Muscle of leg (tissue), 11 donors: ENCODE results near the gene CASZ1. TPM values are rescaled to one million over a fixed set of nuclear protein-coding genes. Genes with fewer than 3 reads are reported as not detected.

Experiments used
- DNase-seq: peaks from one replicate; pipeline ENCODE4 v3.0.0; 2013
- H3K27ac ChIP-seq: one replicate; pipeline ENCODE4 v1.5.1; 2013; ENCODE audit warnings: mild to moderate bottlenecking, low read length, control low read depth
- H3K27me3 ChIP-seq: one replicate; pipeline ENCODE4 v1.6.1; 2013; ENCODE audit warnings: low read length; ENCODE audit not compliant: control insufficient read depth, insufficient read depth
- H3K36me3 ChIP-seq: one replicate; pipeline ENCODE4 v1.6.1; 2013; ENCODE audit warnings: low read length; ENCODE audit not compliant: control insufficient read depth, insufficient read depth
- H3K4me1 ChIP-seq: one replicate; pipeline ENCODE4 v1.6.1; 2013; ENCODE audit warnings: low read length; ENCODE audit not compliant: control insufficient read depth, insufficient read depth
- H3K4me3 ChIP-seq: one replicate; pipeline ENCODE4 v1.5.1; 2013; ENCODE audit warnings: low read length, control low read depth
- H3K9me3 ChIP-seq: replicated peaks from 2 replicates; pipeline ENCODE4 v1.6.1; 2013; ENCODE audit warnings: low read depth, low read length; ENCODE audit not compliant: control insufficient read depth
- WGBS: methylation state at CpG from one replicate; pipeline ENCODE4 v1.1.5; 2013; ENCODE audit warnings: missing lambda C conversion rate; ENCODE audit not compliant: insufficient coverage; 5-methylcytosine and 5-hydroxymethylcytosine counted together
- polyA plus RNA-seq, 8 donors: library from polyadenylated mRNA; unstranded; fragments of 120-200 nt; gene quantifications; one replicate each; pipeline versions ENCODE4 v1.2.1 to v1.2.3, GENCODE V29; 2013; ENCODE audit warnings: inconsistent platforms in 1 of 8, low replicate concordance in 1 of 8; ENCODE audit not compliant: insufficient read length in 8 of 8, insufficient read depth in 1 of 8
- total RNA-seq: library from RNA; stranded (reverse); fragments of 120-200 nt; gene quantifications from one replicate; pipeline ENCODE4 v1.2.4, GENCODE V29; 2013

Gene CASZ1
- total and polyA plus RNA-seq, 9 donors = 30.8 to 68.4 (median 45.3) TPM

DNA sequence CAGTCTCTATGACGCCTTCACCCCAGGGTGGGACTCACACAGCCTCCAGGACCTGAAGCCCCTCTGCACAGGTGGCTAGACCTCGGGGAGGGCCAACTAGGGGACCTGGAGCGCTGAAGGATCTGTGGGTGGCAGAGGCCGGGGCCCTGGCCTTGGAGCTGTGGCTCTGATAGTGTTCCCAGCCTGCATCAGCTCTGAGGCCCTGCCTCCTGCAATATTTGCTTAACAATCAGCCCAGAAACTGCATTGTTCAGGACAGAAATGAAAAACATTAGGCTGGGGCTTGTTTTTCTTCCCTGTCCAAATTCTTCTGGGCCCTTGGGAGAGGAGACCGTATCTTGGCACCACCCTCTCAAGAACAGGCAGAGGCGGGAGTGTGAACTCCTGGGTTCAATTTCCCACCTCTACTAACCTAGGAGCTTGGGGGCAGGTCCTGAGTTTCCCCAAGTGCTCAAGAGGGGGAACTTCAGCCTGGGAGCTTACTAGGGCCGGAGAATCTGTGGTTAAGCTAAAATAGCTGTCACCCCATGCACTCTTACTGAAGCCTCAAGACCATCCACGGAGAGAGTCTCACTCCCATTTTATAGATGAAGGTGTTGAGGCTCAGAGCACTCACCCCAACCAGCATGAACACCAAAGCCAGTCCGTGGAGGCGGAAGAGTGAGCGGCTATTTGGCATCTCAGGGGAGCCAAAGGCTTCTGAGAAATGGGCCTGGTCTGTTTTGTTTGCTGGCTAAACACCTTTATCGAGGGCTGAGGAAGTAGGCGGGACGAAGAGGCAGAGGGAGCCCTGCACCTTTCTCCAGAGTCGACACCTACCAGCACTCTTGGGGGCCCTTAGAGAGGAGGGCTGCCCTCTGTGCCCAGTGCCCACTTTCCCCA, 18.8 kb upstream of the CASZ1 start:
- H3K4me1 ChIP-seq = peaks cover 4% of the 10 kb centered on the region
- H3K9me3 ChIP-seq = no peaks in the 10 kb centered on the region
- no peak overlapping the region for H3K27ac ChIP-seq
- H3K36me3 ChIP-seq = no peaks in the 10 kb centered on the region
- peaks cover 22% of the 10 kb centered on the region for H3K27me3 ChIP-seq
- no peak for DNase-seq
- H3K4me3 ChIP-seq = no peak overlapping the region
- 53% methylated on average over 4 of the region's 15 CpGs for WGBS

DNA sequence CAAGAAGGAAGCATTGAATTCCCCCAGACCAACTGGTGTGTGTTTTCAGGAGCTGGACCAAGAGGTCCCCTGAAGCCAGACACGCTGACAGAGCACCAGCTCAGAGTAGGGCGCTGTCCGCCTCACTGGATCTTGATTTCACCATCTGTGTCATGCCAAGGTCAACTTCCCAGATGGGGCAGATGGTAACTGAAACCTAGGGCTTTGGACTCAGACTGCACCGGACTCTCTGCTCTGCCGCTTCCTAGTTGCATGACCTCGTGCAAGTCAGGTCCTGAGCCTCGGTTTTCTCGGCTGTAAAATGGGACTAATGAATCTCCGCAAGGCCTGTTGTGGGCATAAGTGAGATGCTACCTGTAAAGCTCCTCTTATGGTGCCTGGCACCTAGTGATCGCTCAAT, 17.9 kb upstream of the CASZ1 start:
- no peak overlapping the region for H3K27ac ChIP-seq
- H3K27me3 ChIP-seq = peaks cover 23% of the 10 kb centered on the region
- H3K4me3 ChIP-seq = no peak overlapping the region
- peaks cover 4% of the 10 kb centered on the region for H3K4me1 ChIP-seq
- 79% methylated on average over 8 of the region's 10 CpGs for WGBS
- no peaks in the 10 kb centered on the region for H3K36me3 ChIP-seq
- DNase-seq = no peak
- no peaks in the 10 kb centered on the region for H3K9me3 ChIP-seq

DNA sequence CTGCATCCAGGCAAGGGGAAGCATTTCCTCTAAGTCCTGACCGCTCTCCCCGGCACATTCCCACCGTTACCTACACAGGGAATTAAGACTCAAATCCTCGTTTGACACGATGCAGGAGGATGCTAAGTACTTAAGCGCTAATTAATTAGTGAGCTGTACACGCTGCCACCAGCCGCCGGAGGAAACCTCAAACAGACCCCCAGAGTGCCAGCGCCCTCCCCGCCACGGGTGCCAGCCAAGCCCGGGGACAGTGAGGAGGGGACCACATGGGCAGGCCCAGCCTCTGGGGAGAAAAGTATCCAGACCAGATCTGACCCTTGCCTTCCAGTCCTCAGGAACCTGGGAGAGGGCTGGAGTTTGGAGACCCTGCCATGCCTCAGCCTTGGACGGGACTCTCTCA, 17.4 kb upstream of the CASZ1 start:
- Histone ChIP-seq H3K27ac (no peak overlapping the region), H3K9me3 (no peaks in the 10 kb centered on the region), H3K4me1 (peaks cover 4% of the 10 kb centered on the region), H3K36me3 (no peaks in the 10 kb centered on the region), H3K27me3 (peaks cover 22% of the 10 kb centered on the region), H3K4me3 (no peak overlapping the region)
- no peak for DNase-seq
- 64% methylated on average over 14 of the region's 14 CpGs for WGBS

DNA sequence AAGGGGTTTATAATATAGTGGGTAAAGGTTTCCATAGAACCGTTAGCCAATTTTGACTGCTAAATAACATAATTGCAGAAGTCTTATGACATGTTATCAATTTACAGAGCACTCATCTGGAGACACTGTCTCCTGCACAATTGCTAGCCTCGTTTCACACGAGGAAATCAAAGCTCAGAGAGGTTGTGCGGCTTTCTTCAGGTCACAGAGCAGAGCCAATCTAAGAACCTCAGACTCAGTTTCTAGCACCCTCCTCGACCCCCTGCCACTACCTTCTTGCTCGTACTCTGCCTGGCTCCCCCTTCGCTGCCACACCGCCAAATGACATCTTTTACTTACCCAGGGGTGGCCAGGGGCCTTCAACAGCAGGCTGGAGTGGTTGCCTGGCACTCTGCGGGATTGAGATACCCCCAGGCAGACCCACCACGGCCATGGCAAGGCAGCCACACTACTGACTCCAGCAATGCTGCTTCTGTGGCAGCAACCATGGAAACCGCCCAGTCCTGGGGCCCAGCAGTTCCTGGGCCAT, 16.0 kb upstream of the CASZ1 start:
- H3K4me3 ChIP-seq = no peak overlapping the region
- peaks cover 28% of the 10 kb centered on the region for H3K27me3 ChIP-seq
- no peaks in the 10 kb centered on the region for H3K9me3 ChIP-seq
- DNase-seq = no peak
- 87% methylated on average over 10 of the region's 11 CpGs for WGBS
- no peaks in the 10 kb centered on the region for H3K36me3 ChIP-seq
- H3K4me1 ChIP-seq = peaks cover 4% of the 10 kb centered on the region
- no peak overlapping the region for H3K27ac ChIP-seq

DNA sequence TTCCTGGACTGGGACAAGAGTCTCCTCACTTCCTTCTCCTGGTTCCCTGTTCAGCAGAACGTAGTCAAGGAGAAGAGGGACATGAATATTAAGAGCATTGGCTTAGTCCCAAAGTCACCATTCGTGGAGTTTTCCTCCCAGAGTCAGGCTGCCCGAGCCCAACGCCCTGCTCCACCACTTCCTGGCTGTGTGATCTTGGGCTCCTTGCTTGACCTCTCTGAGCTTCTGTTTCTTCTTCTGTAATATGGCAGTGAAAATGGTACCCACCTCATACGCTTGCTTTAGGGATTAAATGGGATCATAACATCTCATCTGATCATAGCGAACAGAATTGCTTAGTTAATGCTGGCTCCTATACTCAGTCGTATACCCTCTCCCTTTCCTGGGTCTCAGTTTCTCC, 12.0 kb upstream of the CASZ1 start:
- DNase-seq = no peak
- Histone ChIP-seq H3K27me3 (peaks cover 52% of the 10 kb centered on the region), H3K27ac (no peak overlapping the region), H3K4me1 (peaks cover 7% of the 10 kb centered on the region), H3K36me3 (no peaks in the 10 kb centered on the region), H3K9me3 (no peaks in the 10 kb centered on the region), H3K4me3 (no peak overlapping the region)
- WGBS = no CpG with 5 or more reads among the region's 7 CpGs

DNA sequence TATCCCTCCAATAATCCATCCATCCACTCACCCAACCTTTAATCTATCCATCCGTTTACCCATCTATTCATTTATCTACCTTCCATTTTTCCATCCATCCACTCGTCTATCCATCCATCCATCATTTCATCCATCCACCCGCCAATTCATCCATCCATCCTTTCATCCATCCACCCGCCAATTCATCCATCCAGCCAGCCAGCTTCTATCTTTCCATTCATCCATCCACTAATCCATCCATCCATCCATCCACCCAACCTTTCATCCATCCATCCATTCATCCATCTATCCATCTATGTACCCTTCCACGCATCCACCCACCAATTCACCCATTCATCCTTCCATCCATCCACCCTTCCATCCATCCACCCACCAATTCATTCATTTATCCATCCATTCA, 10.5 kb upstream of the CASZ1 start:
- peaks cover 7% of the 10 kb centered on the region for H3K4me1 ChIP-seq
- H3K36me3 ChIP-seq = no peaks in the 10 kb centered on the region
- no peaks in the 10 kb centered on the region for H3K9me3 ChIP-seq
- WGBS = 89% methylated on average over 5 of the region's 5 CpGs
- no peak overlapping the region for H3K4me3 ChIP-seq
- H3K27ac ChIP-seq = no peak overlapping the region
- peaks cover 57% of the 10 kb centered on the region for H3K27me3 ChIP-seq
- DNase-seq = no peak

DNA sequence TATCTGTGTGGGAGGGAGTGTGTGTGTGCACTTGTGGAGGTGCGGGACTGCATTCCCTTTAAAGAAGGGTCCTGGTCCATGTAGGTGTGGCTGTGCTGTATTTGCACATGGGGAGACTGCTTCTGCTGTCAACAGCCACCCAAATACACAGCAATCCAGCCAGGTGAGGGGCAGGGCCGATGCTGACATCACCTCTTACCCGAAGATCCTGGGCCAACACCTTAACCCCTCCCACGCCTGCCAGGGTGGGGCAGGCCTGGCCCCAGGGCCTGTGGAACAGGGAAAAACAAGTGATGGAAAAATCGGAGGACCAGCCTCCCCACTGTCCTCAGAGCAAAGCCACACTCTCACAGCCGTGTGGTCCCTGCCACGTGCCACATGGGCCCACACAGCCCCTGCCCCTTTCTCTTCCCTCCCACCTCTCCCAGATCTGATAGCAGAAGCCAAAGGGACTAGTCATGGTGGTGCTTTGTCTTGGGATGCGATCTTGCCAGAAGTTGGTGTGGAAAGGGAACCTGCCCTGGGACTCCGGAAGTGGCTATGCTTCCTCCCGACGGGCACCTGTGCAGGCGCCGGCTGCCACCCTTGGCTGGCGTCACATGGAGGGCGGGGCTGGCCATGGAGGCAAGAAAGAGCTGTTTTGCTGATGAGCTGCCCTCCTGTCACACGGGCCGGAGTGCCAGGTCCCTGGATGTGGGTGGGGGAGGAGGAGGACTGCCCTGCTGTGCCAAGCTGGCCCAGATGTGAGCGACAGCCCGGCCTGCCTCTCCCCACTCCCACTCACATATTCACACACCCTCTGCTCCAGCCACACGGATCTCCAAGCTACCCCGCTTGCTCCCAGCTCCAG, 7.8 kb upstream of the CASZ1 start:
- no peak overlapping the region for H3K27ac ChIP-seq

DNA sequence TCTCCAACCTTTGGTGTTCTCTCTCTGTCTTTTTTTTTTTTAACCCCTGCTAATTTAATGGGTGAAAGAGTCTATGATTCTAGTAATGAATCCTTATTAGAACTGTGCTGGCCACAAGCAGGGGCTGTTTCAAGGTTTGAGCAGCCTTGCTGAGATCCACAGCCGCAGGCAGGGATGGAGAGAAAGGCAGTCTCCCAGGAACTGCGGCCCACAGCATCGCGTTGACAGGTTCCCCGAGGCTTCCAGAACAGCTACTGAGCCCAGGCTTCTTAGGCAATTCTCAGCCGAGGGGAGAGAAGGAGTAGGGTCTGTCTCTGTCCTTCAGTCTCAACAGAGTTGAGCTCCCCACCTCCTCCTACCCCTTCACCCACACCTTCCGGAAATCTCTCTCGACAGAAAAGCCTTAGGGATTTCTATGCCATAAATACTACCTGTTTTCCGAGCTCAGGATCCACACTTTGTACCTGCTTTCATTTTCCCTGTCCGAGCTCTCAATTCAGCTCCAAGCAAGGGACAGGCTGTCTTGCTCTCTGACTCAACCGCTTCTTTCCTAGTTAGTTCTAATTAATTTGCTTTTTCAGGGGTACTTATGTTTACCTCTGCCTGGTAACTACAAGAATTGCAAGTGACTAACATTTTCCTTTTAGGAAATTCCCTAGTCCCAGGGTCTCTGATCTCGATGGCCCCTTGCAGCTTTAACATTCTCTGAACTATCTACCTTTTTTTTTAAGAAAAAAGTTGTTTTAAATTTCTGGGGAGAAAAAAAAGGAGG, 6.7 kb upstream of the CASZ1 start:
- no peak overlapping the region for H3K4me3 ChIP-seq
- H3K4me1 ChIP-seq = peaks cover 6% of the 10 kb centered on the region
- 28% methylated on average over 7 of the region's 12 CpGs for WGBS
- no peak for DNase-seq
- no peak overlapping the region for H3K27ac ChIP-seq
- no peaks in the 10 kb centered on the region for H3K36me3 ChIP-seq
- H3K27me3 ChIP-seq = peaks cover 68% of the 10 kb centered on the region
- H3K9me3 ChIP-seq = no peaks in the 10 kb centered on the region

More for the DNA sequence above, 7.8 kb upstream of the CASZ1 start:
- WGBS = 62% methylated on average over 5 of the region's 21 CpGs
- Histone ChIP-seq H3K36me3 (no peaks in the 10 kb centered on the region), H3K27me3 (peaks cover 69% of the 10 kb centered on the region), H3K9me3 (no peaks in the 10 kb centered on the region), H3K4me3 (no peak overlapping the region), H3K4me1 (peaks cover 6% of the 10 kb centered on the region)
- no peak for DNase-seq

DNA sequence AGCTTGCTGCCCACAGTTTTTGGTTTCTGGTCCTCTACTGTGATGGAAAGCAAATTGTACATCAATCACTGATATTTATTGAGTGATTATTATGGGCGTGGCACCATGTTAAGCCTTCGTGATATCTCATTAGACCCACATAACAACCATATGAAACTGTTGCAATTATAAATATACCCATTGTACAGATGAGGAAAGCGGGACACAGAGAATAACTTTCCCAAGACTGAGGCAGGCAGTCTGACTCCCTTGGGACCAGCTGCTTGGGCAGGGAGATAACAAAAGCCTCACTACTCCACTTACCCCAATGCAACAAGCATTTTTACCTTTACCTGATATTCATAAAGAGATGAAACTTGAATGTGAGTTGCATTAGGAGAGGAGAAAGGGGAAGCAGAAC, 4.3 kb upstream of the CASZ1 start:
- H3K4me3 ChIP-seq = no peak overlapping the region
- no CpG with 5 or more reads among the region's 3 CpGs for WGBS
- peaks cover 61% of the 10 kb centered on the region for H3K27me3 ChIP-seq

More for the DNA sequence above, 4.3 kb upstream of the CASZ1 start:
- Histone ChIP-seq H3K4me1 (peaks cover 9% of the 10 kb centered on the region), H3K9me3 (no peaks in the 10 kb centered on the region), H3K27ac (no peak overlapping the region), H3K36me3 (no peaks in the 10 kb centered on the region)
- no peak for DNase-seq
